ENCODE measurements around the gene NEU2.

NEU2 gene

GRCh38 chr2:233007270-233007669, 25.2 kb upstream of the NEU2 start:
- DNase-seq (ENCODE audit: extremely low read depth, insufficient read length), result no peak
- H3K36me3 ChIP-seq (ENCODE audit: control insufficient read depth, insufficient read depth, low read length), result no peaks in the 10 kb centered on the region
- TF ChIP-seq CTCF (IDR thresholded peaks at IDR 0.05; ENCODE audit: insufficient read depth, low read length, poor library complexity, severe bottlenecking), result no peak
- H3K4me3 ChIP-seq (replicated peaks; ENCODE audit: low read depth, low read length), result no peak overlapping the region
- H3K27me3 ChIP-seq (replicated peaks; ENCODE audit: control insufficient read depth, insufficient read depth, low read length), result no peaks in the 10 kb centered on the region; the same call in 1 of the 2 replicates

- H3K4me3 ChIP-seq (replicated peaks; ENCODE audit: low read depth, low read length), result no peak overlapping the region
- H3K27me3 ChIP-seq (replicated peaks; ENCODE audit: control insufficient read depth, insufficient read depth, low read length), result no peaks in the 10 kb centered on the region; the same call in 1 of the 2 replicates
- no peaks in the 10 kb centered on the region for H3K36me3 ChIP-seq (ENCODE audit: control insufficient read depth, insufficient read depth, low read length)
- no peak for DNase-seq (ENCODE audit: extremely low read depth, insufficient read length)
- no peak for TF ChIP-seq CTCF (IDR thresholded peaks at IDR 0.05; ENCODE audit: insufficient read depth, low read length, poor library complexity, severe bottlenecking)
Measured at GRCh38 chr2:233007739-233008138, 24.7 kb upstream of the NEU2 start.

GRCh38 chr2:233009661-233010060, 22.8 kb upstream of the NEU2 start:
- Histone ChIP-seq H3K27me3 (replicated peaks; ENCODE audit: control insufficient read depth, insufficient read depth, low read length) (no peaks in the 10 kb centered on the region; the same call in 1 of the 2 replicates), H3K36me3 (ENCODE audit: control insufficient read depth, insufficient read depth, low read length) (no peaks in the 10 kb centered on the region), H3K4me3 (replicated peaks; ENCODE audit: low read depth, low read length) (no peak overlapping the region)
- no peak for DNase-seq (ENCODE audit: extremely low read depth, insufficient read length)
- no peak for TF ChIP-seq CTCF (IDR thresholded peaks at IDR 0.05; ENCODE audit: insufficient read depth, low read length, poor library complexity, severe bottlenecking)

GRCh38 chr2:233010569-233011267, 21.8 kb upstream of the NEU2 start:
- Histone ChIP-seq H3K27me3 (replicated peaks; ENCODE audit: control insufficient read depth, insufficient read depth, low read length) (no peaks in the 10 kb centered on the region; the same call in 1 of the 2 replicates), H3K36me3 (ENCODE audit: control insufficient read depth, insufficient read depth, low read length) (no peaks in the 10 kb centered on the region), H3K4me3 (replicated peaks; ENCODE audit: low read depth, low read length) (no peak overlapping the region)
- TF ChIP-seq CTCF (IDR thresholded peaks at IDR 0.05; ENCODE audit: insufficient read depth, low read length, poor library complexity, severe bottlenecking), result no peak
- no peak for DNase-seq (ENCODE audit: extremely low read depth, insufficient read length)

- no peak overlapping the region for H3K4me3 ChIP-seq (replicated peaks; ENCODE audit: low read depth, low read length)
- no peaks in the 10 kb centered on the region for H3K36me3 ChIP-seq (ENCODE audit: control insufficient read depth, insufficient read depth, low read length)
- no peaks in the 10 kb centered on the region; the same call in 1 of the 2 replicates for H3K27me3 ChIP-seq (replicated peaks; ENCODE audit: control insufficient read depth, insufficient read depth, low read length)
- no peak for DNase-seq (ENCODE audit: extremely low read depth, insufficient read length)
- TF ChIP-seq CTCF (IDR thresholded peaks at IDR 0.05; ENCODE audit: insufficient read depth, low read length, poor library complexity, severe bottlenecking), result no peak
Measured at GRCh38 chr2:233011268-233011650, 21.2 kb upstream of the NEU2 start.

All from GM06990 (cell line).